Adrenal gland (tissue), 12 donors: ENCODE measurements around the gene GIGYF2. TPM values are rescaled to one million over a fixed set of nuclear protein-coding genes. Genes with fewer than 3 reads are reported as not detected.
A peak's percentile ranks its signal among the peaks of the same experiment; 100 is the strongest.
"Not testable (repeated sequence)": the region's sequence is repeated elsewhere in the genome, so short reads cannot be mapped to it uniquely, and the experiment has no call there.

ENCODE experiments used
- DNase-seq, 7 donors: peaks; one replicate each; pipeline ENCODE4 v3.0.0-alpha.2; 2019 to 2020
- H3K27ac ChIP-seq, 5 donors: fragments of 200-600 bp; sonication (generic) in 4 of 5; 1 replicate in 3 of 5; 2 replicates in 2 of 5; pipeline versions ENCODE4 v1.5.1 to v1.8.0; 2016 to 2020; ENCODE audit warnings: mild to moderate bottlenecking in 1 of 5
- H3K27me3 ChIP-seq: fragments of 200-600 bp; 2 replicates; pipeline ENCODE4 v1.8.0; 2021
- H3K36me3 ChIP-seq, 2 donors: fragments of 200-600 bp; replicated peaks in 1 of 2; 1 replicate in 1 of 2; 2 replicates in 1 of 2; pipeline versions ENCODE4 v1.5.1 to v1.8.0; 2018 to 2022
- H3K4me1 ChIP-seq, 2 donors: fragments of 200-600 bp; replicated peaks in 1 of 2; 1 replicate in 1 of 2; 2 replicates in 1 of 2; pipeline versions ENCODE4 v1.5.1 to v1.8.0; 2018 to 2021
- H3K4me3 ChIP-seq, 4 donors: fragments of 200-600 bp; sonication (generic) in 3 of 4; one replicate each; pipeline ENCODE4 v1.5.1; 2016 to 2018
- H3K9me3 ChIP-seq, 3 donors: fragments of 200-600 bp; sonication (generic) in 1 of 3; replicated peaks in 1 of 3; 1 replicate in 2 of 3; 2 replicates in 1 of 3; pipeline versions ENCODE4 v1.5.1 to v1.8.0; 2016 to 2021
- POLR2A ChIP-seq, 2 donors: fragments of 450-650 bp; IDR thresholded peaks; one replicate each; pipeline ENCODE4 v1.6.1; 2017; ENCODE audit warnings: antibody characterized with exemption in 2 of 2, mild to moderate bottlenecking in 2 of 2, moderate library complexity in 1 of 2
- WGBS, 4 donors: extraction: QIAGEN DNeasy Blood & Tissue Kit in 2 of 4; methylation state at CpG; one replicate each; pipeline versions ENCODE4 v1.1.5 to v1.1.7; 2013 to 2017; 5-methylcytosine and 5-hydroxymethylcytosine counted together
- intact Hi-C, 2 donors: fragments of 100-400 bp; cut with DNase I; formaldehyde crosslinking; loops; one replicate each; pipeline versions ENCODE4 v1.14.1 to v1.15.0; 2022 to 2023
- polyA plus RNA-seq, 3 donors: library from polyadenylated mRNA; stranded (reverse); fragments of 200-250 nt in 2 of 3; fragments of 350-450 nt in 1 of 3; fragmentation: Illumina TruSeq in 1 of 3; extraction: RNeasy Lipid Tissue Mini Kit (QIAGEN cat#74804) in 1 of 3; gene quantifications; one replicate each; pipeline ENCODE4 v1.2.3, GENCODE V29; 2013 to 2014
- total RNA-seq, 9 donors: library from RNA; depleted of rRNA in 4 of 9; stranded (reverse); fragments of >200 nt in 4 of 9; fragments of 120-200 nt in 1 of 9; fragmentation: NEBNext Ultra II Directional in 1 of 9; extraction: Animal tissue kit (Norgen Biotek cat#: 25700) in 1 of 9; gene quantifications; one replicate each; pipeline versions ENCODE4 v1.1.0 to v1.2.4, GENCODE V29; 2013 to 2023
- TF ChIP-seq, protein P1 (sequence below), 6 experiments: fragments of 450-650 bp in 4 of 6; fragments of 200-600 bp in 2 of 6; sonication (generic) in 1 of 6; IDR thresholded peaks; 1 replicate in 5 of 6; 2 replicates in 1 of 6; pipeline versions ENCODE4 v1.5.1 to v1.8.0; 2016 to 2021; ENCODE audit warnings: antibody characterized with exemption in 6 of 6, mild to moderate bottlenecking in 2 of 6, moderate library complexity in 1 of 6
- donor health status: healthy with polysubstance abuse.
- donor health status: Bipolar disorder and iron deficiency.
- donor health status: DM: yes; HTN: yes; CAD: no.
- donor health status: DM: no; HTN: no; CAD: no.
- donor health status: DM: no; HTN: no; CAD: no.
- donor health status: DM: yes; HTN: yes; CAD: no.

GIGYF2 gene
- total and polyA plus RNA-seq, 12 donors, result 13.5 to 93.7 (median 65.4) TPM

- Histone ChIP-seq H3K36me3 (no peaks in the 10 kb centered on the region), H3K9me3 (no peaks in the 10 kb centered on the region), H3K27me3 (no peaks in the 10 kb centered on the region), H3K27ac (no peak overlapping the region), H3K4me1 (no peaks in the 10 kb centered on the region), H3K4me3 (no peak overlapping the region)
- WGBS, 4 donors, result 87 to 96% (median 90%) methylated on average over 7 of the region's 7 CpGs
- DNase-seq, result no peak
- intact Hi-C loops, result no loop called here
- no peak for TF ChIP-seq POLR2A (IDR thresholded peaks at IDR 0.05)
- TF ChIP-seq, protein P1, sequence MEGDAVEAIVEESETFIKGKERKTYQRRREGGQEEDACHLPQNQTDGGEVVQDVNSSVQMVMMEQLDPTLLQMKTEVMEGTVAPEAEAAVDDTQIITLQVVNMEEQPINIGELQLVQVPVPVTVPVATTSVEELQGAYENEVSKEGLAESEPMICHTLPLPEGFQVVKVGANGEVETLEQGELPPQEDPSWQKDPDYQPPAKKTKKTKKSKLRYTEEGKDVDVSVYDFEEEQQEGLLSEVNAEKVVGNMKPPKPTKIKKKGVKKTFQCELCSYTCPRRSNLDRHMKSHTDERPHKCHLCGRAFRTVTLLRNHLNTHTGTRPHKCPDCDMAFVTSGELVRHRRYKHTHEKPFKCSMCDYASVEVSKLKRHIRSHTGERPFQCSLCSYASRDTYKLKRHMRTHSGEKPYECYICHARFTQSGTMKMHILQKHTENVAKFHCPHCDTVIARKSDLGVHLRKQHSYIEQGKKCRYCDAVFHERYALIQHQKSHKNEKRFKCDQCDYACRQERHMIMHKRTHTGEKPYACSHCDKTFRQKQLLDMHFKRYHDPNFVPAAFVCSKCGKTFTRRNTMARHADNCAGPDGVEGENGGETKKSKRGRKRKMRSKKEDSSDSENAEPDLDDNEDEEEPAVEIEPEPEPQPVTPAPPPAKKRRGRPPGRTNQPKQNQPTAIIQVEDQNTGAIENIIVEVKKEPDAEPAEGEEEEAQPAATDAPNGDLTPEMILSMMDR (IDR thresholded peaks at IDR 0.05), result no peak
Observed at GRCh38 chr2:232680006-232680405, 17.1 kb upstream of the GIGYF2 start.

GRCh38 chr2:232681527-232681926 is 15.6 kb upstream of the GIGYF2 start:
- Histone ChIP-seq H3K36me3 (no peaks in the 10 kb centered on the region), H3K4me1 (no peaks in the 10 kb centered on the region), H3K27me3 (no peaks in the 10 kb centered on the region), H3K4me3 (no peak overlapping the region), H3K27ac (no peak overlapping the region), H3K9me3 (no peaks in the 10 kb centered on the region)
- DNase-seq, result peak; percentile 27 to 75 (median 61)
- WGBS, 4 donors, result 43 to 62% (median 54%) methylated on average over 6 to 10 of the region's 10 CpGs
- no peak for TF ChIP-seq POLR2A (IDR thresholded peaks at IDR 0.05)
- TF ChIP-seq, protein P1 (IDR thresholded peaks at IDR 0.05), result no peak
- intact Hi-C loops, result no loop called here

GRCh38 chr2:232683368-232683767 is 13.8 kb upstream of the GIGYF2 start:
- Histone ChIP-seq H3K9me3 (no peaks in the 10 kb centered on the region), H3K27ac (no peak overlapping the region), H3K4me1 (no peaks in the 10 kb centered on the region), H3K27me3 (no peaks in the 10 kb centered on the region), H3K4me3 (no peak overlapping the region), H3K36me3 (no peaks in the 10 kb centered on the region)
- WGBS, 4 donors, result 48 to 75% (median 62%) methylated on average over 1 of the region's 1 CpG
- TF ChIP-seq, protein P1 (IDR thresholded peaks at IDR 0.05), result no peak
- no peak for TF ChIP-seq POLR2A (IDR thresholded peaks at IDR 0.05)
- DNase-seq, result no peak
- intact Hi-C loops, result no loop called here

DNA sequence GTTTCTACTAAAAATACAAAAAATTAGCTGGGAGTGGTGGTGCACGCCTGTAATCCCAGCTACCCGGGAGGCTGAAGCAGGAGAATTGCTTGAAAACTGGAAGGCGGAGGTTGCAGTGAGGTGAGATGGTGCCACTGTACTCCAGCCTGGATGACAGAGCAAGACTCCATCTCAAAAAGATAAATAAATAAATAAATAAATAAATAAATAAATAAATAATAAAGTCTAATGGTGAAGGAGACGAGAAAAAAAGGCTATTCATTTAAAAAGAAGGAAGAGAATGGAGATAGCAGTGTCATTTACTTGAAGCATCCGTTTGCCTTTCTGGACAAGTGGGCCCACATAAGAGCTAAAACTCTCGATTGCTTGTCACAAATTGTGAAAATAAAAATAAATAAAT is 11.7 kb upstream of the GIGYF2 start:
- H3K4me1 ChIP-seq, DNase-seq, H3K36me3 ChIP-seq, H3K27ac ChIP-seq, H3K4me3 ChIP-seq, intact Hi-C loops, H3K9me3 ChIP-seq, H3K27me3 ChIP-seq: not testable (repeated sequence)
- whole genome bisulfite sequencing, 4 donors, result 91 to 94% (median 94%) methylated on average over 6 of the region's 6 CpGs

- H3K27me3 ChIP-seq, result no peaks in the 10 kb centered on the region
- H3K4me1 ChIP-seq, result peaks cover 0 to 3% of the 10 kb centered on the region in 2 donors
- no peak overlapping the region for H3K4me3 ChIP-seq
- 82 to 88% (median 86%) methylated on average over 5 to 11 of the region's 11 CpGs for WGBS, 4 donors
- intact Hi-C loops, result no loop called here
- no peaks in the 10 kb centered on the region for H3K36me3 ChIP-seq
- H3K9me3 ChIP-seq, result no peaks in the 10 kb centered on the region
- no peak for TF ChIP-seq POLR2A (IDR thresholded peaks at IDR 0.05)
- TF ChIP-seq, protein P1 (IDR thresholded peaks at IDR 0.05), result no peak
- peak in 1 of 7 donors; percentile 36 for DNase-seq
- H3K27ac ChIP-seq, result no peak overlapping the region
Observed at GRCh38 chr2:232687382-232688160, 9.6 kb upstream of the GIGYF2 start.
